ENCODE data around the gene ARHGEF16.

GRCh38 chr1:3412376-3412775 is 42.1 kb upstream of the ARHGEF16 start:
- no peak for TF ChIP-seq POLR2A (IDR thresholded peaks at IDR 0.05)
- no peak for TF ChIP-seq CTCF (IDR thresholded peaks at IDR 0.05)
